Muscle layer of duodenum (tissue), 2 donors: ENCODE measurements around the gene COL4A1.
A peak's percentile ranks its signal among the peaks of the same experiment; 100 is the strongest.

Experiments
- H3K27ac ChIP-seq: one replicate; pipeline ENCODE4 v1.7.0; 2013; ENCODE audit warnings: mild to moderate bottlenecking, low read length
- H3K27me3 ChIP-seq: one replicate; pipeline ENCODE4 v1.7.0; 2013; ENCODE audit warnings: low read depth, mild to moderate bottlenecking, control low read depth, low read length
- H3K36me3 ChIP-seq, 2 donors: one replicate each; pipeline ENCODE4 v1.7.0; 2013; ENCODE audit warnings: low read length in 2 of 2, control low read depth in 1 of 2, mild to moderate bottlenecking in 1 of 2; ENCODE audit not compliant: insufficient read depth in 2 of 2, control insufficient read depth in 1 of 2
- H3K4me1 ChIP-seq, 2 donors: one replicate each; pipeline ENCODE4 v1.7.0; 2013; ENCODE audit warnings: low read length in 2 of 2, mild to moderate bottlenecking in 2 of 2, control low read depth in 1 of 2, moderate library complexity in 1 of 2; ENCODE audit not compliant: insufficient read depth in 2 of 2, control insufficient read depth in 1 of 2
- H3K4me3 ChIP-seq, 2 donors: one replicate each; pipeline ENCODE4 v1.7.0; 2013; ENCODE audit warnings: low read length in 2 of 2, low read depth in 1 of 2, mild to moderate bottlenecking in 1 of 2
- H3K9me3 ChIP-seq, 2 donors: one replicate each; pipeline ENCODE4 v1.7.0; 2013; ENCODE audit warnings: low read length in 2 of 2, control low read depth in 1 of 2, mild to moderate bottlenecking in 1 of 2; ENCODE audit not compliant: control insufficient read depth in 1 of 2
- donor health status: healthy.

Gene COL4A1

DNA sequence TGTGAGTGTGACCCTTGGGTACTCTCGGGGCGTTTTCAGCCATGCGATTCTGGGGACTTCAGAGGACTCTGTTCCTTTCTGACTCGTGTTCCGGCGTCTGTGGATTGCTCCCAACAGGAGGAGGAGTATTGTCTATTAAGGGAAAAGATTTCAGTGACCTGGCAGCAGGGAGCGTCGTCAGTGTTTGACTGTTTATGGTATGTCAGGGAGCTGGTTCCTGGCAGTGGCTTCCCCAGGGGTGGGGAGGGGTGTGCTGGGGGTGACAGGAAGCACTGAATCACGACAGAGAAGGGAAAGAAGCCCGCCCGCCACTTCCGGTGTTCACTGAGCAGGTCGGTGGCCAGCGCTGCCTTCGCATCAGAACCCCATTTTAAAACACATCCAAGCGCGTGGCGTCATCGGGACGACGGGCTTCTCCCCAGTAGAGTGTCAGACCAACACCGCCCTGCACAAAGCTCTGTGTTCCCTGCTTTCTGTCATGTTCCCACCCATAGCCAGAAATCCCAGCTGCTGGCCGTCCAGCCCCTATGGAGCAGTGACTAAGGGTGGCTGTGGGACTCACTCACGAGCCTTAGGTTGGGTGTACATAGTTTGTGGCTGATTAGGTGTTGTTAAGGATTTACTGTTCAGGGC, 34.0 kb upstream of the COL4A1 start:
- Histone ChIP-seq H3K9me3 (no peaks in the 10 kb centered on the region), H3K4me3 (peak overlapping the region; percentile 24 to 48), H3K36me3 (no peaks in the 10 kb centered on the region), H3K27ac (peak overlapping the region; percentile 97), H3K27me3 (no peaks in the 10 kb centered on the region), H3K4me1 (peaks cover 28 to 46% of the 10 kb centered on the region in 2 donors)

DNA sequence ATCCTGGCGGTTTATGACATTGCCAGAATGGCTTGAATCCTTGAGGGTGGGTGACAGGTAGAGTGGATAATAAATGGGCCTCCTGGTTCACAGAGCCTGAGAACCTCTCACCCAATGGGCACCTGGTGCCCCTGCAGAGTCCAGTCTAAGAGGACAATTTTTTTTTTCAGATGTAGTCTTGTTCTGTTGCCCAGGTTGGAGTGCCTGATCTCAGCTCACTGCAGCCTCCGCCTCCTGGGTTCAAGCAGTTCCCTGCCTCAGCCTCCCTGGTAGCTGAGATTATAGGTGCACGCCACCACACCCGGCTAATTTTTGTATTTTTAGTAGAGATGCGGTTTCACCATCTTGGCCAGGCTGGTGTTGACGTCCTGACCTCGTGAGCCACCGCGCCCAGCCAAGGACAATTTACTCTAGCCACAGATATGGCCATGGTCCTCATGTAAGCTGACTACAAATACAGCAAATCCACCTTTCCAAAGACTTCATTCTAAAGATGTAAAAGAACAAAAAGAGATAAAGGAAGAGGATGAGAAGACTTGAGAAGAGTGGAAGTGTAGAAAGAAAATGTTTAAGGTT, 33.1 kb upstream of the COL4A1 start:
- no peaks in the 10 kb centered on the region for H3K36me3 ChIP-seq
- H3K27me3 ChIP-seq = no peaks in the 10 kb centered on the region
- peaks cover 29 to 49% of the 10 kb centered on the region in 2 donors for H3K4me1 ChIP-seq
- peak overlapping the region in 1 of 2 donors; percentile 48 for H3K4me3 ChIP-seq
- H3K9me3 ChIP-seq = no peaks in the 10 kb centered on the region
- H3K27ac ChIP-seq = peak overlapping the region; percentile 96

DNA sequence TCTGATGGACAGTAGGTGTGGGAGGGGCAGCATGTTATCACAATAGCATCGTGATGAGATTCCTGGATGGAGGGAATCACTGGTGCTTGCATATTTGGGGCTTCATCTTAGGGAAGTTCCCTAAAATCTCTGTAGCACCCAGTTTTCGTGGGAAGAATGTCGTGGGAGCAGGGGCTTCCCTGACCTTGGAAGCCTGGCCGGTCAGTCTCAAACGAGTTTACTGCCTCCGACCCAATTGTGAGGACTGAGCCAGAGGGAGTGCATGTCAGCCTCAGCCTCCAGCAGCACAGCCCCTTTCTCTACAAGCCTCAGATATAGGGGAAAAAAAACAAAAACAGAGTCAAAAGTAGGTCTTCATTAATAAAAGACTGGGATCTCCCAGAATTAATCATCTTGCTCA, 32.3 kb upstream of the COL4A1 start:
- H3K36me3 ChIP-seq = no peaks in the 10 kb centered on the region
- peak overlapping the region in 1 of 2 donors; percentile 48 for H3K4me3 ChIP-seq
- peak overlapping the region; percentile 96 for H3K27ac ChIP-seq
- peaks cover 29 to 56% of the 10 kb centered on the region in 2 donors for H3K4me1 ChIP-seq
- H3K9me3 ChIP-seq = no peaks in the 10 kb centered on the region
- H3K27me3 ChIP-seq = no peaks in the 10 kb centered on the region

DNA sequence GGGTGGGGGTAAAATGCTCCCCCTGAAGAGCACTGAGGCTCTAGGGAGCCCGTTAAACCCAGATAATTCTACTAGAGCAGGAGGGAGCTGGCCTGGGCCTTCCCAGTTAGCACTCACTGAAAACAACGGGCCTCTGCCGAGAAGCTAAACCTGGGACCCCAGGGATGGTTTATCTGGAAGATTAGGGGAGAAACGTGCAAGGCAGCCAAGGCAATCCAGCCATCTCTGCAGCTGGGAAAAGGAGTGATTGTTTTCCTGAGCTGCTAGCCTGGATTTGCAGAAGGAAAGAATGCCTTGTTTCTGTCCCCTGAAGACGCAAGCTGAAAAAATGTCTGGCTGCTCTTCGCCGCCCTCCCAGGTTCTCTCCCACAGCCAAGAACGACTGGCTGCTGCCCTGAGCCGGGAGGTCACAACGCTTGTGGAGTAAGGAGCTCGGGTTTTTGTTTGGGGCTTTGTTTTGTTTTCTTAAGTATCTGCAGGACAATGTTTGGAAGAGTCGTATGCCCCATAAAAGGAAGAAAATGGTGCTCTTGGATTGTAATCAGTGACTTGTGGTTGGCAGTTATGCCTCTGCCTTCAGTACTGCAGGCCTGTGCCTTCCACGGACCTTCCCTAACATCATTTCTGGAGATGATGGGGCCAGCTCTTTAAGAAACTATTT, 31.6 kb upstream of the COL4A1 start:
- peaks cover 29 to 62% of the 10 kb centered on the region in 2 donors for H3K4me1 ChIP-seq
- H3K27me3 ChIP-seq = no peaks in the 10 kb centered on the region
- H3K9me3 ChIP-seq = no peaks in the 10 kb centered on the region
- peak overlapping the region in 1 of 2 donors; percentile 10 for H3K4me3 ChIP-seq
- no peaks in the 10 kb centered on the region for H3K36me3 ChIP-seq
- peak overlapping the region; percentile 96 for H3K27ac ChIP-seq

DNA sequence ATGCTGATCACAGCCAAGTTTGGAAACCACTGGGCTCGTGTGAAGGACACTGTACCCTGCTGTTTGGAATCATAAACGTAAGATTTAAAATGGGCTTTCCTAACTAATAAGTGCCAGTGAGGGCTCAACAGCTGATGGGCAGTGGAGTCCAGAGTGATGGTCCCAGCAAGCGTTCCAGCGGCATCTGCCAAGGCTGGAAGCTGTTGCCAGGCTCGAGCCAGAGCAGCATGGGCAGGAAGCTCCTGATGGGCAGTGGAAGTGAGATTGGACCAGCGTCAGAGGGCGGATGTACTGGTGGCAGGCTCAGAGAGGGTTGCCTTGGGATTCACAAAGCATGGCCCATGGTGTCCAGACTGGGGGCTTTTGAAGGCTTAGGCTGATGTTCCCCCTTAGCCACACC, 30.3 kb upstream of the COL4A1 start:
- H3K27ac ChIP-seq = peak overlapping the region; percentile 96
- no peaks in the 10 kb centered on the region for H3K9me3 ChIP-seq
- peak overlapping the region in 1 of 2 donors; percentile 20 for H3K4me3 ChIP-seq

DNA sequence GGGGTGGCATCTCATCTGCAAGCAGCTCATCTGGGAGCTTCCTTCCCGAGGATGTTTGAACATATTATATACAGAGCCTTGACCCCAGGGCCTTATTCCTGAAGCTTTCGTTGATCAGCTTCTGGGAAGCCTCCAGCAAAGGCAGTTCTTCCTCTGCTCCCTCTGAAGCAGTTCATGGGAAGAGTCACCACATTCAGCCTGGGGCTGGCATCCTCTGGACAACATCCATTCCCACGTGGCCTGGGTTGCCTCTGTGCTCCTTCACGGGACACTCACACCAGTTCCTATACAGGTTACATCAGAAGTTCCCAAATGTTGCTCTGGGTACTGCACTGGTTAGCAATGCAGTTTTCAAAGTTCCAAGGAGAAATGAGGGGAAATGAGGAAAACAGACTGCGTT, 29.7 kb upstream of the COL4A1 start:
- Histone ChIP-seq H3K27me3 (no peaks in the 10 kb centered on the region), H3K4me1 (peaks cover 29 to 52% of the 10 kb centered on the region in 2 donors), H3K36me3 (no peaks in the 10 kb centered on the region), H3K27ac (peak overlapping the region; percentile 96), H3K4me3 (peak overlapping the region in 1 of 2 donors; percentile 20), H3K9me3 (no peaks in the 10 kb centered on the region)

More for the DNA sequence above, 30.3 kb upstream of the COL4A1 start:
- no peaks in the 10 kb centered on the region for H3K36me3 ChIP-seq
- H3K27me3 ChIP-seq = no peaks in the 10 kb centered on the region
- peaks cover 29 to 57% of the 10 kb centered on the region in 2 donors for H3K4me1 ChIP-seq

DNA sequence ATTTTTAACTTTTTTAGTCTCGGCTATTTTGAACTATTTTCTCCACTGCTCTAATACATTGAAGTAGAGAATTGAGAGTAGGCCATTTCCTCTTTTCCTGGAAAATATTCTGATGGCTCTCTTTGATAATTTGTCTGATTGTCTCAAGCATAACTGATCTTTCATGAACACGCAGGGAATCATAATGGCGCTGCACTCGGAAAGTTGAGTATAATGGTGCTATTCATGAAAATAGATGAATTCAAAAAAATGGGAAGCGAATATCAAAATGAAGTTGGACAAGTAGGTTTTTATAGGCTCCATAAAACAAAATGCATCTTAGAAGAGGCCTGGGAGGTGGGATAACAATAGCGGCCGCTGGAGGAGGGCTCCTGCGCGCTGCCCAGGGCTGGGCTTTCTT, 29.2 kb upstream of the COL4A1 start:
- peak overlapping the region; percentile 96 for H3K27ac ChIP-seq
- H3K4me1 ChIP-seq = peaks cover 29 to 50% of the 10 kb centered on the region in 2 donors
- H3K27me3 ChIP-seq = no peaks in the 10 kb centered on the region

DNA sequence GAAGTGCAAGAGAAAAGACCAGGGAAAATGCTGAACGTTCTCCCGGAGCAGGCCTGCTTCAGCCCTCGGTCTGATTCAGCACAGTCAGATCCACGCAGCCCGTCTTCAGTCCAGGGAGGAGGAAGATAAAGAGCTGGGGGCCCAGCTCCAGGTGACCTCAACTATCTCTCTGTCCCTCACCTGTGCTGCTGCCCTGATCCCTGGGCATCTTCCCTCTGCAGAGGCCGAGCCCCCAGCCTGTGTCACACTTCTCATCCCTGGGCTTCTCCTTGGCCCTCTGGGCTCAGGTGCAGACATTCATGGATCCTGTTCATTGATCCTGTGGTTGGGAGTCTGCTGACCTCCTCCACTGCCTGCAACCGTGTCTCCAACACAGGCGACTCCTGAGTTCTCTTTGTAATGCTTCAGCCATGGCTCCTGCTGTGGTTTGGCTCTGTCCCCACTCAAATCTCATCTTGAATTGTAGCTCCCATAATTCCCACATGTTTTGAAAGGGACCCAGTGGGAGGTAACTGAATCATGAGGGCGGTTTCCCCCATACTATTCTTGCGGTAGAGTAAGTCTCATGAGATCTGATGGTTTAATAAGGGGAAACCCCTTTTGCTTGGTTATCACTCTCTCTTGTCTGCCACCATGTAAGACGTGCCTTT, 28.0 kb upstream of the COL4A1 start:
- Histone ChIP-seq H3K4me1 (peaks cover 23 to 49% of the 10 kb centered on the region in 2 donors), H3K27ac (peak overlapping the region; percentile 96)

More for the DNA sequence above, 29.2 kb upstream of the COL4A1 start:
- H3K36me3 ChIP-seq = no peaks in the 10 kb centered on the region
- peak overlapping the region in 1 of 2 donors; percentile 3 for H3K4me3 ChIP-seq
- no peaks in the 10 kb centered on the region for H3K9me3 ChIP-seq

DNA sequence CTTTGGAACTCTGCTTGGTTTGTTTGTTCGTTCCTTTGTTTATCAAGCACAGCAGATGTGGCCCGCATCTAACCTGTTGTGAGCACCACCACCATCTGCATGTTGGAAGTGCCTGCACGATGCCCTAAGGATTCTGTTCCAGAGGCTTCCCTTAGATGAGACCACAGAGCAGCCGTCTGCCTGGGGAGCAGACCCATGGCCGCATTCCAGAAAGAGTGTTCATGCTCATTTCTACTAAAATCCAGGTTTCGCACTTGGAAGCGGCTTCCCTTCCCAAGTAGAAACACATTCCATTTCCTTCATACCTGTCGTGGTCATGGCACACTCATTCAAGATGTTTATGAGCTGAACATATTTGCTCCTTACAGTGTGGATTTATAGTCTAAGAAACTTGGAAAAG, 27.3 kb upstream of the COL4A1 start:
- no peaks in the 10 kb centered on the region for H3K9me3 ChIP-seq
- H3K27me3 ChIP-seq = no peaks in the 10 kb centered on the region
- peak overlapping the region; percentile 58 for H3K27ac ChIP-seq
- no peaks in the 10 kb centered on the region for H3K36me3 ChIP-seq
- H3K4me3 ChIP-seq = no peak overlapping the region
- H3K4me1 ChIP-seq = peaks cover 29 to 51% of the 10 kb centered on the region in 2 donors

More for the DNA sequence above, 28.0 kb upstream of the COL4A1 start:
- Histone ChIP-seq H3K27me3 (no peaks in the 10 kb centered on the region), H3K4me3 (no peak overlapping the region), H3K36me3 (no peaks in the 10 kb centered on the region), H3K9me3 (no peaks in the 10 kb centered on the region)

DNA sequence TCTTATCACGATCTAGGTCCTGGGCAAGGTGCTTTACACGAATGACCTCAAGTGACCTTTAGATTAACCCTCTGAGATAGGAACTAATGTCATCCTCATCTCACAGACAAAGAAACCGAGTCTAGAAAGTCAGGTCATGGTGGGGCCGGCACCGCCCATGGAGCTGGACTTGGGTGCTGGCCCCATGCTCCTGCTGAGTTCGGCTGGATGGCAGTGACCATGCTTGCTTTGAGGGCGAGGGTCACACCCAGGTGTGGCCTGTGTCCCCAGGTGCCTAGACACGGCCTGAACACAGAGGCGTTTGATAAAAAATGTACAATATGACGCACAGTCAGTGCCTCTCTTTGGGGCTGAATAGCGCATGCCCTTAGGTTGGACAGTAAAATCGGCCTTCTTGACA, 26.9 kb upstream of the COL4A1 start:
- no peaks in the 10 kb centered on the region for H3K27me3 ChIP-seq
- peak overlapping the region; percentile 58 for H3K27ac ChIP-seq
- no peak overlapping the region for H3K4me3 ChIP-seq
- H3K36me3 ChIP-seq = no peaks in the 10 kb centered on the region
- peaks cover 25 to 48% of the 10 kb centered on the region in 2 donors for H3K4me1 ChIP-seq
- no peaks in the 10 kb centered on the region for H3K9me3 ChIP-seq

DNA sequence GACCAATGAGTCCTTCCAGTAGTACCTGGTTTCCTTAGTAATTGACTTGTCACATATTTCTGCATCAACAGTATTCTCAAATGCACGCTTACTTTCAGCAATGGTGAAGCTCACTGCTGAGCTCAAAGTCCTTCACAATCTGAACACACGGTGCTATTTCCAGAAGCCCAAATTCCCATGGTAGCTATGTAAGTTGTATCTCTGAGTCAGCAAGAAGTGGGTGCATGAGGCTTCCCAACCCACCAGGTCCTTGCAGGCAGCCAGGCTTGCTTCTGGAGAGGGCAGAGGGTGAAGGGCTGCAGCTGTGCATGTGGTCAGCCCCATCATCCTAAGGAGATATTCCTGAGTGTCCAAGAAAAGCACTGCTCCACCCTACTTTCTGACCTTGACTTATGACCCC, 25.8 kb upstream of the COL4A1 start:
- H3K4me1 ChIP-seq = peaks cover 14 to 37% of the 10 kb centered on the region in 2 donors
- H3K36me3 ChIP-seq = no peaks in the 10 kb centered on the region
- H3K4me3 ChIP-seq = no peak overlapping the region
- H3K9me3 ChIP-seq = no peaks in the 10 kb centered on the region
- no peaks in the 10 kb centered on the region for H3K27me3 ChIP-seq
- H3K27ac ChIP-seq = no peak overlapping the region
